Endodermal cell (in vitro differentiated cells): Measurements from ENCODE around the gene TRAF3. TPM values are rescaled to one million over a fixed set of nuclear protein-coding genes. Genes with fewer than 3 reads are reported as not detected.

ENCODE experiments used
- DNase-seq: peaks from one replicate; pipeline ENCODE4 v3.0.0-alpha.2; 2017
- H3K27ac ChIP-seq: 2 replicates; pipeline ENCODE4 v1.5.1; 2013; ENCODE audit warnings: mild to moderate bottlenecking, low read depth, low read length, moderate library complexity
- H3K27me3 ChIP-seq: 2 replicates; pipeline ENCODE4 v1.6.1; 2013; ENCODE audit warnings: mild to moderate bottlenecking, low read length, moderate library complexity; ENCODE audit not compliant: insufficient read depth, control insufficient read depth, poor library complexity, severe bottlenecking
- H3K36me3 ChIP-seq: 2 replicates; pipeline ENCODE4 v1.7.0; 2013; ENCODE audit warnings: mild to moderate bottlenecking, low read length, moderate library complexity; ENCODE audit not compliant: control insufficient read depth, insufficient read depth
- H3K4me1 ChIP-seq: one replicate; pipeline ENCODE4 v1.7.0; 2013; ENCODE audit warnings: low read length; ENCODE audit not compliant: control insufficient read depth, insufficient read depth
- H3K4me3 ChIP-seq: 2 replicates; pipeline ENCODE4 v1.5.1; 2013; ENCODE audit warnings: mild to moderate bottlenecking, low read length, moderate library complexity
- H3K9ac ChIP-seq: 2 replicates; pipeline ENCODE4 v1.6.1; 2013; ENCODE audit warnings: mild to moderate bottlenecking, low read length, moderate library complexity; ENCODE audit not compliant: poor library complexity, severe bottlenecking; ENCODE audit errors: extremely low read depth
- H3K9me3 ChIP-seq: 2 replicates; pipeline ENCODE4 v1.6.1; 2013; ENCODE audit warnings: mild to moderate bottlenecking, low read length, moderate library complexity; ENCODE audit not compliant: control insufficient read depth
- H3K27ac Mint-ChIP-seq: 2 replicates; pipeline ENCODE4 v1.8.0; 2020; ENCODE audit warnings: mixed read lengths
- H3K27me3 Mint-ChIP-seq: 2 replicates; pipeline ENCODE4 v1.8.0; 2021; ENCODE audit warnings: mild to moderate bottlenecking, mixed read lengths; ENCODE audit not compliant: insufficient read depth
- H3K36me3 Mint-ChIP-seq: 2 replicates; pipeline ENCODE4 v1.8.0; 2020; ENCODE audit warnings: low read depth, mixed read lengths
- H3K4me1 Mint-ChIP-seq: 2 replicates; pipeline ENCODE4 v1.8.0; 2020; ENCODE audit warnings: mixed read lengths
- H3K4me3 Mint-ChIP-seq: 2 replicates; pipeline ENCODE4 v1.8.0; 2020; ENCODE audit warnings: mild to moderate bottlenecking, moderate library complexity, mixed read lengths
- H3K9me3 Mint-ChIP-seq: 2 replicates; pipeline ENCODE4 v1.8.0; 2020; ENCODE audit warnings: mild to moderate bottlenecking, mixed read lengths
- WGBS, 2 experiments: methylation state at CpG; one replicate each; pipeline versions ENCODE4 v1.1.5 to v1.1.7; 2013; ENCODE audit warnings: missing lambda C conversion rate in 2 of 2, mixed read lengths in 1 of 2; ENCODE audit not compliant: insufficient coverage in 1 of 2, insufficient read length in 1 of 2; 5-methylcytosine and 5-hydroxymethylcytosine counted together
- total RNA-seq, 2 donors: library from RNA; stranded (reverse); fragmentation: NEBNext Ultra II Directional in 1 of 2; extraction: Animal tissue kit (Norgen Biotek cat#: 25700) in 1 of 2; gene quantifications; 2 replicates in 1 of 2; 3 replicates in 1 of 2; pipeline ENCODE4 v1.2.1, GENCODE V29; 2021
- TF ChIP-seq, protein P1 (sequence below): fragments of 200-600 bp; sonication (generic); conservative IDR thresholded peaks from 2 replicates; pipeline ENCODE4 v1.5.0; 2021; ENCODE audit warnings: antibody characterized with exemption, mild to moderate bottlenecking

TRAF3 gene
- total RNA-seq, 2 donors from 2014 or later = 16.7 to 23.8 TPM

GRCh38 chr14:102953100-102953499 is 175.9 kb downstream of the TRAF3 start:
- peaks cover 69% of the 10 kb centered on the region for H3K36me3 Mint-ChIP-seq
- Histone ChIP-seq H3K27me3 (no peaks in the 10 kb centered on the region), H3K9me3 (no peaks in the 10 kb centered on the region), H3K9ac (no peak overlapping the region), H3K27ac (no peak overlapping the region), H3K4me1 (peaks cover 6% of the 10 kb centered on the region), H3K4me3 (no peak overlapping the region), H3K36me3 (peaks cover 85% of the 10 kb centered on the region)
- WGBS, 2 experiments = 93 to 96% methylated on average over 12 to 15 of the region's 15 CpGs
- H3K4me1 Mint-ChIP-seq = peaks cover 29% of the 10 kb centered on the region
- TF ChIP-seq, protein P1, sequence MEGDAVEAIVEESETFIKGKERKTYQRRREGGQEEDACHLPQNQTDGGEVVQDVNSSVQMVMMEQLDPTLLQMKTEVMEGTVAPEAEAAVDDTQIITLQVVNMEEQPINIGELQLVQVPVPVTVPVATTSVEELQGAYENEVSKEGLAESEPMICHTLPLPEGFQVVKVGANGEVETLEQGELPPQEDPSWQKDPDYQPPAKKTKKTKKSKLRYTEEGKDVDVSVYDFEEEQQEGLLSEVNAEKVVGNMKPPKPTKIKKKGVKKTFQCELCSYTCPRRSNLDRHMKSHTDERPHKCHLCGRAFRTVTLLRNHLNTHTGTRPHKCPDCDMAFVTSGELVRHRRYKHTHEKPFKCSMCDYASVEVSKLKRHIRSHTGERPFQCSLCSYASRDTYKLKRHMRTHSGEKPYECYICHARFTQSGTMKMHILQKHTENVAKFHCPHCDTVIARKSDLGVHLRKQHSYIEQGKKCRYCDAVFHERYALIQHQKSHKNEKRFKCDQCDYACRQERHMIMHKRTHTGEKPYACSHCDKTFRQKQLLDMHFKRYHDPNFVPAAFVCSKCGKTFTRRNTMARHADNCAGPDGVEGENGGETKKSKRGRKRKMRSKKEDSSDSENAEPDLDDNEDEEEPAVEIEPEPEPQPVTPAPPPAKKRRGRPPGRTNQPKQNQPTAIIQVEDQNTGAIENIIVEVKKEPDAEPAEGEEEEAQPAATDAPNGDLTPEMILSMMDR = no peak
- no peak overlapping the region for H3K4me3 Mint-ChIP-seq
- no peak for DNase-seq
- no peaks in the 10 kb centered on the region for H3K9me3 Mint-ChIP-seq
- H3K27me3 Mint-ChIP-seq = no peaks in the 10 kb centered on the region
- H3K27ac Mint-ChIP-seq = no peak overlapping the region

- Histone ChIP-seq H3K4me1 (peaks cover 6% of the 10 kb centered on the region), H3K9ac (no peak overlapping the region), H3K27me3 (no peaks in the 10 kb centered on the region), H3K27ac (no peak overlapping the region), H3K9me3 (no peaks in the 10 kb centered on the region), H3K36me3 (peaks cover 87% of the 10 kb centered on the region), H3K4me3 (no peak overlapping the region)
- Mint-ChIP-seq H3K4me3 (peak overlapping the region; percentile 23), H3K27ac (peak overlapping the region; percentile 84), H3K4me1 (peaks cover 29% of the 10 kb centered on the region), H3K27me3 (no peaks in the 10 kb centered on the region), H3K9me3 (no peaks in the 10 kb centered on the region), H3K36me3 (peaks cover 72% of the 10 kb centered on the region)
- DNase-seq = peak; percentile 74
- 86 to 90% methylated on average over 18 of the region's 18 CpGs for WGBS, 2 experiments
- TF ChIP-seq, protein P1 = no peak
Observed at GRCh38 chr14:102954081-102954789, 177.0 kb downstream of the TRAF3 start.

DNA sequence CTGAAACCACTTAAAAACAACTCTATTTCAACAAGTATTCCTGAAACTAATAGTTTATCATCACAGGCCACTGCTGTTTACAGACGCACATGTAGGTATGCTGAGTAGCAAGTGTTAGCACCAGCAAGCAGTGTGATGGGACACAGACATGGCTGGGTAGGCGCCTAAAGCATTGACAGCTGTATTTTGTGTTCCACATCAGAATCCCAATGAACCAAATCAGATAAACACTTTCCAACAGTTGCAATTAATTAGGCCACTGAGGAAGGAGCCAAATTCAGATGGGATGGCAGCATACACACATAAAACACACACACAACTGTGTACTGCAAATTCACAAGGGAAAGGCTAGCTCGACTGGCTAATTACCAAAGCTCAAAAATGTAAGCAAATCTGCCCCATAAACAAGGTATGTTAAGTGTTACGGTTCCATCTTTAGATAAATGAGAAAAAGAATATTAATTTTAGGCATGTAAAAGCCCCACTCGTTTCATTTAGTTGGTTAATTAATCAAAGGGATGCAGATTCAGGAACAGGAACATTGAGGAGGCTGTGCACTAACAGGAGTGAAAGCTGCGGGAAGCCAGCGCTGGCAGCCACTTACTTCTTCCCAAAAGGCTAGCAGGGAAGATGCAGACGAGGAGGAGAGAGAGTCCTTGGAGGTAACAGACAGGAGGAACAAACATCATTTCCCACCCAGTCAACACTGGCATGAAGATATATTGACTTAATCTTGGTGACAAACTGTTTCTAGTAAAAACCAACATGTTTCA is 178.6 kb downstream of the TRAF3 start:
- H3K4me1 Mint-ChIP-seq = peaks cover 29% of the 10 kb centered on the region
- no peaks in the 10 kb centered on the region for H3K27me3 ChIP-seq
- no peaks in the 10 kb centered on the region for H3K27me3 Mint-ChIP-seq
- peaks cover 88% of the 10 kb centered on the region for H3K36me3 ChIP-seq
- no peak overlapping the region for H3K4me3 ChIP-seq
- H3K36me3 Mint-ChIP-seq = peaks cover 74% of the 10 kb centered on the region
- 81 to 94% methylated on average over 4 to 8 of the region's 8 CpGs for WGBS, 2 experiments
- TF ChIP-seq, protein P1 = no peak
- H3K9me3 Mint-ChIP-seq = no peaks in the 10 kb centered on the region
- DNase-seq = no peak
- no peak overlapping the region for H3K9ac ChIP-seq
- H3K27ac Mint-ChIP-seq = peak overlapping the region; percentile 38
- H3K4me1 ChIP-seq = peaks cover 6% of the 10 kb centered on the region
- H3K9me3 ChIP-seq = no peaks in the 10 kb centered on the region
- H3K4me3 Mint-ChIP-seq = no peak overlapping the region
- no peak overlapping the region for H3K27ac ChIP-seq
